Left renal pelvis (tissue), 4 donors: Measurements from ENCODE around the gene PDCD1. TPM values are rescaled to one million over a fixed set of nuclear protein-coding genes. Genes with fewer than 3 reads are reported as not detected.

Experiments used
- DNase-seq, 4 donors: peaks; one replicate each; pipeline ENCODE4 v3.0.0-alpha.2; 2013; ENCODE audit warnings: low read depth in 4 of 4, low spot score in 3 of 4
- polyA plus RNA-seq, 4 donors: library from polyadenylated mRNA; unstranded; fragments of 120-200 nt; gene quantifications; one replicate each; pipeline ENCODE4 v1.2.1, GENCODE V29; 2013; ENCODE audit not compliant: insufficient read length in 4 of 4

The PDCD1 gene
- polyA plus RNA-seq, 4 donors, result 0.08 TPM; not detected in 2

GRCh38 chr2:241854342-241855244, 4.1 kb downstream of the PDCD1 start:
- DNase-seq, result no peak

- no peak for DNase-seq
Measured at GRCh38 chr2:241853651-241854341, 4.9 kb downstream of the PDCD1 start.

- no peak for DNase-seq
Measured at GRCh38 chr2:241852981-241853631, 5.6 kb downstream of the PDCD1 start.

GRCh38 chr2:241852116-241852980, 6.3 kb downstream of the PDCD1 start:
- no peak for DNase-seq

GRCh38 chr2:241851325-241852115, 7.2 kb downstream of the PDCD1 start:
- no peak for DNase-seq

- no peak for DNase-seq
Measured at GRCh38 chr2:241850544-241851324, 8.0 kb downstream of the PDCD1 start.

- no peak for DNase-seq
Measured at GRCh38 chr2:241849616-241850543, 8.8 kb downstream of the PDCD1 start.

GRCh38 chr2:241848761-241849615, 9.7 kb downstream of the PDCD1 start:
- no peak for DNase-seq

GRCh38 chr2:241846406-241846805, 12.3 kb downstream of the PDCD1 start:
- no peak for DNase-seq

GRCh38 chr2:241844831-241845578, 13.7 kb downstream of the PDCD1 start:
- DNase-seq, result no peak

- DNase-seq, result peak in 1 of 4 donors; percentile 56
Measured at GRCh38 chr2:241844066-241844728, 14.5 kb downstream of the PDCD1 start.

GRCh38 chr2:241843321-241844065, 15.2 kb downstream of the PDCD1 start:
- DNase-seq, result no peak

- DNase-seq, result no peak
Measured at GRCh38 chr2:241842620-241843211, 16.0 kb downstream of the PDCD1 start.

GRCh38 chr2:241842067-241842415, 16.7 kb downstream of the PDCD1 start:
- DNase-seq, result no peak
